PFSK-1 (cell line): ENCODE results near the gene VWF.
A peak's percentile ranks its signal among the peaks of the same experiment; 100 is the strongest.

Source experiments
- FOXP2 ChIP-seq: optimal IDR thresholded peaks from 2 replicates; pipeline ENCODE3; 2011; ENCODE audit warnings: borderline replicate concordance, control low read depth, inconsistent platforms; ENCODE audit not compliant: insufficient read depth; ENCODE audit errors: extremely low read length, extremely low read depth
- POLR2AphosphoS5 ChIP-seq: IDR thresholded peaks from 2 replicates; pipeline ENCODE4 v1.6.1; 2012; ENCODE audit warnings: low read depth, mild to moderate bottlenecking, control low read depth, low read length, moderate library complexity
- REST ChIP-seq, 2 experiments: IDR thresholded peaks; 2 replicates each; pipeline versions ENCODE4 v1.6.1 to v1.8.0; 2011 to 2012; ENCODE audit warnings: low read depth in 2 of 2, low read length in 2 of 2, control low read depth in 1 of 2, inconsistent platforms in 1 of 2, mild to moderate bottlenecking in 1 of 2, moderate library complexity in 1 of 2; ENCODE audit not compliant: insufficient read depth in 1 of 2
- SIN3A ChIP-seq: IDR thresholded peaks from 2 replicates; pipeline ENCODE4 v1.6.1; 2012; ENCODE audit warnings: mild to moderate bottlenecking, low read length, moderate library complexity, borderline replicate concordance; ENCODE audit not compliant: insufficient read depth
- TAF1 ChIP-seq: IDR thresholded peaks from 2 replicates; pipeline ENCODE4 v1.6.1; 2012; ENCODE audit warnings: low read length, control low read depth, borderline replicate concordance; ENCODE audit not compliant: insufficient read depth

Gene VWF

GRCh38 chr12:6161124-6161882 is 36.8 kb upstream of the VWF start:
- TF ChIP-seq FOXP2 (peak; percentile 73), TAF1 (no peak)

- TF ChIP-seq POLR2AphosphoS5 (no peak), FOXP2 (no peak), REST (IDR thresholded peaks at IDR 0.05; ENCODE audit: insufficient read depth in 1 of 2, low read depth in 2 of 2, low read length in 2 of 2) (no peak), SIN3A (no peak), TAF1 (peak; percentile 31; the same call in 1 of the 2 replicates)
Measured at GRCh38 chr12:6158749-6159148, 34.3 kb upstream of the VWF start.

- TF ChIP-seq TAF1, result no peak
- peak; percentile 27 for TF ChIP-seq FOXP2
Measured at GRCh38 chr12:6158255-6158654, 33.8 kb upstream of the VWF start.

- TF ChIP-seq SIN3A, result no peak
- TF ChIP-seq FOXP2, result no peak
- no peak for TF ChIP-seq POLR2AphosphoS5
- TF ChIP-seq TAF1, result no peak
- no peak for TF ChIP-seq REST (IDR thresholded peaks at IDR 0.05; ENCODE audit: insufficient read depth in 1 of 2, low read depth in 2 of 2, low read length in 2 of 2)
Measured at GRCh38 chr12:6157482-6157881, 33.0 kb upstream of the VWF start.

- TF ChIP-seq SIN3A (no peak), TAF1 (no peak), FOXP2 (peak; percentile 66)
Measured at GRCh38 chr12:6154730-6155459, 30.4 kb upstream of the VWF start.

GRCh38 chr12:6148061-6148460 is 23.6 kb upstream of the VWF start:
- no peak for TF ChIP-seq TAF1
- no peak for TF ChIP-seq SIN3A
- TF ChIP-seq REST (IDR thresholded peaks at IDR 0.05; ENCODE audit: insufficient read depth in 1 of 2, low read depth in 2 of 2, low read length in 2 of 2), result no peak
- TF ChIP-seq FOXP2, result no peak
- TF ChIP-seq POLR2AphosphoS5, result no peak
